ENCODE results near the gene ZNF76.
"Not testable (repeated sequence)": the region's sequence is repeated elsewhere in the genome, so short reads cannot be mapped to it uniquely, and the experiment has no call there.

ZNF76 gene

GRCh38 chr6:35296931-35297600, 37.5 kb downstream of the ZNF76 start:
- H3K27ac ChIP-seq (ENCODE audit: low read depth, low read length): no peak overlapping the region
- peak overlapping the region in 4 of 5 donors; percentile 23 to 65 (median 56) for H3K4me3 ChIP-seq (ENCODE audit: low read depth in 1 of 5, low read length in 5 of 5)
- H3K9me3 ChIP-seq (ENCODE audit: control insufficient read depth in 5 of 5, low read length in 5 of 5): no peaks in the 10 kb centered on the region
- H3K36me3 ChIP-seq (ENCODE audit: control insufficient read depth in 5 of 5, insufficient read depth in 5 of 5, low read length in 5 of 5): peaks cover 0 to 44% (median 39%) of the 10 kb centered on the region in 5 donors
- H3K9ac ChIP-seq (ENCODE audit: low read length in 5 of 5): peak overlapping the region in 3 of 5 donors; percentile 11 to 79 (median 54)
- no peaks in the 10 kb centered on the region for H3K27me3 ChIP-seq (ENCODE audit: control insufficient read depth in 5 of 5, insufficient read depth in 4 of 5, low read length in 5 of 5)
- H3K4me1 ChIP-seq (ENCODE audit: control insufficient read depth in 5 of 5, insufficient read depth in 5 of 5, low read length in 5 of 5): peaks cover 3 to 37% (median 14%) of the 10 kb centered on the region in 5 donors

DNA sequence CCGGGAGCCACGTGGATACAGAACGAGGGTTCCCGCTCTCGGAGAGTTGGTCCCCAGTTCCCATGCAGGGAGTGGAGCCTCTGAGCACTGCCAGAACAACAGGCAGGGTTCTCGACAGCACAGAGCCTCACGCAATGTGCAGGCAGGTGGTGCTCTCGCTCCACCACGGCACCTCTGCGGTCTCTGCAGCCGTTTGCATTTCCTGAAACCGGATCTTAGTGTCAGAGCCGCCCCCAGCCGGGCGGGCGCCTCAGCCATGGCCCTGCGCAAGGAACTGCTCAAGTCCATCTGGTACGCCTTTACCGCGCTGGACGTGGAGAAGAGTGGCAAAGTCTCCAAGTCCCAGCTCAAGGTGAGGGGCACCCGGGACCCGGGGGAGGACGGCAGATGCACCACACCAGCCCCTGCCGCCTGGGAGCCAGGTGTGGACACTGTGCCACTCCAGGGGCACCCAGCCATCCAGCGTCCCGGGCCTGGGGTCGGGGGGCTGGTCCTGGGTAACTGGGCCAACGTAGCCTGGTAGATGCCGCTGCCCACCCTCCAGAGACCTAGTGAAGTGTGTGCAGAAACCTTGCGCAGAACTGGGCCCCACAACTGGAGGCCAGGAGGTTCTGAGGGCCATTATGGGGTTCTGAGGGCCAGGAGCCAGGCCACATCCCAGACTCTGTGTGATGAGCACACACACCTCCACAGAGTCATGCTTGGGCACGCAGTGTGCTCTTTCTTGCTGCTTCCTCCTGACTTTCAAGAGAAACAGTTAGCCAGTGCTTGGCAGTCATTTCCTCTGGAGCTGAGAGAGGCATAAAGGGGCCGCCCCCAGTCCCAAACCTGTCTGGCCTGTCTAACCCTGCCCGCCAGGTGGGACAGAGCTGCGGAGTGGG, 38.3 kb downstream of the ZNF76 start, which contains the start of gene DEF6:
DEF6 (plus strand) TSS at position 218 of the 881 bp plus-strand sequence; CDS start at position 257, 39 bp downstream.
- Histone ChIP-seq H3K27me3 (ENCODE audit: control insufficient read depth in 5 of 5, insufficient read depth in 4 of 5, low read length in 5 of 5) (no peaks in the 10 kb centered on the region), H3K9me3 (ENCODE audit: control insufficient read depth in 5 of 5, low read length in 5 of 5) (no peaks in the 10 kb centered on the region), H3K9ac (ENCODE audit: low read length in 5 of 5) (peak within 1 kb of the TSS in 4 of 5 donors; percentile 11 to 79 (median 54)), H3K27ac (ENCODE audit: low read depth, low read length) (no peak within 1 kb of the TSS), H3K36me3 (ENCODE audit: control insufficient read depth in 5 of 5, insufficient read depth in 5 of 5, low read length in 5 of 5) (peaks cover 0 to 37% (median 31%) of the 10 kb centered on the region in 5 donors), H3K4me1 (ENCODE audit: control insufficient read depth in 5 of 5, insufficient read depth in 5 of 5, low read length in 5 of 5) (peaks cover 5 to 45% (median 19%) of the 10 kb centered on the region in 5 donors), H3K4me3 (ENCODE audit: low read depth in 1 of 5, low read length in 5 of 5) (peak within 1 kb of the TSS; percentile 23 to 65 (median 56))

GRCh38 chr6:35298625-35299140, 39.1 kb downstream of the ZNF76 start:
- peak overlapping the region in 2 of 5 donors; percentile 56 to 65 for H3K4me3 ChIP-seq (ENCODE audit: low read depth in 1 of 5, low read length in 5 of 5)
- H3K27me3 ChIP-seq (ENCODE audit: control insufficient read depth in 5 of 5, insufficient read depth in 4 of 5, low read length in 5 of 5): no peaks in the 10 kb centered on the region
- peaks cover 0 to 28% (median 23%) of the 10 kb centered on the region in 5 donors for H3K36me3 ChIP-seq (ENCODE audit: control insufficient read depth in 5 of 5, insufficient read depth in 5 of 5, low read length in 5 of 5)
- H3K9ac ChIP-seq (ENCODE audit: low read length in 5 of 5): peak overlapping the region in 2 of 5 donors; percentile 53 to 57
- H3K27ac ChIP-seq (ENCODE audit: low read depth, low read length): no peak overlapping the region
- peaks cover 7 to 50% (median 23%) of the 10 kb centered on the region in 5 donors for H3K4me1 ChIP-seq (ENCODE audit: control insufficient read depth in 5 of 5, insufficient read depth in 5 of 5, low read length in 5 of 5)
- H3K9me3 ChIP-seq (ENCODE audit: control insufficient read depth in 5 of 5, low read length in 5 of 5): no peaks in the 10 kb centered on the region

- peaks cover 7 to 50% (median 23%) of the 10 kb centered on the region in 5 donors for H3K4me1 ChIP-seq (ENCODE audit: control insufficient read depth in 5 of 5, insufficient read depth in 5 of 5, low read length in 5 of 5)
- H3K9ac ChIP-seq (ENCODE audit: low read length in 5 of 5): no peak overlapping the region
- H3K9me3 ChIP-seq (ENCODE audit: control insufficient read depth in 5 of 5, low read length in 5 of 5): no peaks in the 10 kb centered on the region
- no peak overlapping the region for H3K4me3 ChIP-seq (ENCODE audit: low read depth in 1 of 5, low read length in 5 of 5)
- H3K27ac ChIP-seq (ENCODE audit: low read depth, low read length): no peak overlapping the region
- no peaks in the 10 kb centered on the region for H3K27me3 ChIP-seq (ENCODE audit: control insufficient read depth in 5 of 5, insufficient read depth in 4 of 5, low read length in 5 of 5)
- peaks cover 0 to 19% (median 15%) of the 10 kb centered on the region in 5 donors for H3K36me3 ChIP-seq (ENCODE audit: control insufficient read depth in 5 of 5, insufficient read depth in 5 of 5, low read length in 5 of 5)
These were observed 40.1 kb downstream of the ZNF76 start for GRCh38 chr6:35299674-35300073.

GRCh38 chr6:35300848-35301247, 41.3 kb downstream of the ZNF76 start:
- Histone ChIP-seq H3K4me1 (ENCODE audit: control insufficient read depth in 5 of 5, insufficient read depth in 5 of 5, low read length in 5 of 5) (peaks cover 7 to 50% (median 23%) of the 10 kb centered on the region in 5 donors), H3K36me3 (ENCODE audit: control insufficient read depth in 5 of 5, insufficient read depth in 5 of 5, low read length in 5 of 5) (peaks cover 0 to 8% (median 6%) of the 10 kb centered on the region in 5 donors), H3K4me3 (ENCODE audit: low read depth in 1 of 5, low read length in 5 of 5) (no peak overlapping the region), H3K27me3 (ENCODE audit: control insufficient read depth in 5 of 5, insufficient read depth in 4 of 5, low read length in 5 of 5) (no peaks in the 10 kb centered on the region), H3K9me3 (ENCODE audit: control insufficient read depth in 5 of 5, low read length in 5 of 5) (no peaks in the 10 kb centered on the region), H3K9ac (ENCODE audit: low read length in 5 of 5) (no peak overlapping the region), H3K27ac (ENCODE audit: low read depth, low read length) (no peak overlapping the region)

GRCh38 chr6:35302604-35303241, 43.2 kb downstream of the ZNF76 start:
- Histone ChIP-seq H3K27me3 (ENCODE audit: control insufficient read depth in 5 of 5, insufficient read depth in 4 of 5, low read length in 5 of 5) (no peaks in the 10 kb centered on the region), H3K36me3 (ENCODE audit: control insufficient read depth in 5 of 5, insufficient read depth in 5 of 5, low read length in 5 of 5) (no peaks in the 10 kb centered on the region), H3K4me1 (ENCODE audit: control insufficient read depth in 5 of 5, insufficient read depth in 5 of 5, low read length in 5 of 5) (peaks cover 4 to 40% (median 15%) of the 10 kb centered on the region in 5 donors), H3K9ac (ENCODE audit: low read length in 5 of 5) (peak overlapping the region in 2 of 5 donors; percentile 30 to 34), H3K9me3 (ENCODE audit: control insufficient read depth in 5 of 5, low read length in 5 of 5) (no peaks in the 10 kb centered on the region), H3K4me3 (ENCODE audit: low read depth in 1 of 5, low read length in 5 of 5) (no peak overlapping the region), H3K27ac (ENCODE audit: low read depth, low read length) (peak overlapping the region; percentile 10)

DNA sequence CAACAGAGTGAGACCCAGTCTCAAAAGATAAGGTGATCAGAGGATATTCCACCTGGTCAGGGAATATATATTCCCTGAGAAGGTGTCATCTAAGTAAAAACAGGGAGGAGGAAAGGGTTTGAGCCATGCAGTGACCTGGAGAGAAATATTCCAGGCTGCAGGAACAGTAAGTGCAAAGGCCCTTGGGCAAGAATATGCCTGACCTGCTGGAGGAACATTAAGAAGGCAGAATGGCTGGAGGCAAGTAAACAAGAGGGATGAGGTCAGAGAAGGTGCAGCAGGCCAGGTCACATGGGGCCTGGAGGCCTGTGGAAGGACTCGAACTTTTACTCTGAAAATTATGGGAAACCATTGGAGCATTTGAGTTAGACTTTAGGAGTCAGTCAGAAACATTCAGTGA, 44.8 kb downstream of the ZNF76 start:
- no peak overlapping the region for H3K27ac ChIP-seq (ENCODE audit: low read depth, low read length)
- no peak overlapping the region for H3K4me3 ChIP-seq (ENCODE audit: low read depth in 1 of 5, low read length in 5 of 5)
- no peaks in the 10 kb centered on the region for H3K36me3 ChIP-seq (ENCODE audit: control insufficient read depth in 5 of 5, insufficient read depth in 5 of 5, low read length in 5 of 5)
- H3K9ac ChIP-seq (ENCODE audit: low read length in 5 of 5): no peak overlapping the region
- H3K4me1 ChIP-seq (ENCODE audit: control insufficient read depth in 5 of 5, insufficient read depth in 5 of 5, low read length in 5 of 5): peaks cover 4 to 27% (median 14%) of the 10 kb centered on the region in 5 donors
- no peaks in the 10 kb centered on the region for H3K27me3 ChIP-seq (ENCODE audit: control insufficient read depth in 5 of 5, insufficient read depth in 4 of 5, low read length in 5 of 5)
- no peaks in the 10 kb centered on the region for H3K9me3 ChIP-seq (ENCODE audit: control insufficient read depth in 5 of 5, low read length in 5 of 5)

DNA sequence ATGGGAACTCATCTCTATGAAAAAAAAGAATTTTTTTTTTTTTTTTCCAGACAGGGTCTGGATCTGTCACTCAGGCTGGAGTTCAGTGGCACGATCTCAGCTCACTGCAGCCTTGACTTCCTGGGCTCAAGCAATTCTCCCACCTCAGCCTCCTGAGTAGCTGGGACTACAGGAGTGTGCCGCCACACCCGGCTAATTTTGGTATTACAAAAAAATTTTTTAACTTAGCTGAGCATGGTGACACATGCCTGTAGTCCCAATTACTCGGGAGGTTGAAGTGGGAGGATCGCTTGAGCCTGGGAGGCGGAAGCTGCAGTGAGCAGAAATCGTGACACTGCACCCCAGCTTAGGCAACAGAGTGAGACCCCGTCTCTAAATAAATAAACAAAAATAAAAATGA, 45.6 kb downstream of the ZNF76 start:
- Histone ChIP-seq H3K9ac (ENCODE audit: low read length in 5 of 5) (no peak overlapping the region), H3K9me3 (ENCODE audit: control insufficient read depth in 5 of 5, low read length in 5 of 5) (no peaks in the 10 kb centered on the region), H3K27me3 (ENCODE audit: control insufficient read depth in 5 of 5, insufficient read depth in 4 of 5, low read length in 5 of 5) (no peaks in the 10 kb centered on the region), H3K4me3 (ENCODE audit: low read depth in 1 of 5, low read length in 5 of 5) (no peak overlapping the region), H3K36me3 (ENCODE audit: control insufficient read depth in 5 of 5, insufficient read depth in 5 of 5, low read length in 5 of 5) (no peaks in the 10 kb centered on the region), H3K4me1 (ENCODE audit: control insufficient read depth in 5 of 5, insufficient read depth in 5 of 5, low read length in 5 of 5) (peaks cover 4 to 24% (median 14%) of the 10 kb centered on the region in 5 donors), H3K27ac (ENCODE audit: low read depth, low read length) (no peak overlapping the region)

DNA sequence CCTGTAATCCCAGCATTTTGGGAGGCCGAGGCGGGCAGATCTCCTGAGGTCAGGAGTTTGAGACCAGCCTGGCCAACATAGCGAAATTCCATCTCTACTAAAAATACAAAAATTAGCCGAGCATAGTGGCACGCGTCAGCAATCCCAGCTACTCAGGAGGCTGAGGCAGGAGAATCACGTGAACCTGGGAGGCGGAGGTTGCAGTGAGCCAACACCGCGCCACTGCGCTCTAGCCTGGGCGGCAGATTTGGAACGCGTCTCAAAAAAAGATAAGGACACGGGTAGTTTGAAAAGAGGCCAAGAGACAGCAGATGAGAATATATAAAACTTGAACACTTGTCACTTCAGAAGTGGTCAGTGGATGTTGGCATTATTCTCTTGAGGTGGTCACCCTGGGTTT, 47.6 kb downstream of the ZNF76 start:
- H3K36me3 ChIP-seq (ENCODE audit: control insufficient read depth in 5 of 5, insufficient read depth in 5 of 5, low read length in 5 of 5); H3K4me3 ChIP-seq (ENCODE audit: low read depth in 1 of 5, low read length in 5 of 5); H3K9ac ChIP-seq (ENCODE audit: low read length in 5 of 5); H3K9me3 ChIP-seq (ENCODE audit: control insufficient read depth in 5 of 5, low read length in 5 of 5); H3K27me3 ChIP-seq (ENCODE audit: control insufficient read depth in 5 of 5, insufficient read depth in 4 of 5, low read length in 5 of 5); H3K27ac ChIP-seq (ENCODE audit: low read depth, low read length): not testable (repeated sequence)
- H3K4me1 ChIP-seq (ENCODE audit: control insufficient read depth in 5 of 5, insufficient read depth in 5 of 5, low read length in 5 of 5): peaks cover 4 to 26% (median 16%) of the 10 kb centered on the region in 5 donors

All from subcutaneous abdominal adipose tissue (tissue), 5 donors.